ENCODE data around the gene FAM169A.
"Not testable (repeated sequence)": the region's sequence is repeated elsewhere in the genome, so short reads cannot be mapped to it uniquely, and the experiment has no call there.

The FAM169A gene

GRCh38 chr5:74877624-74878304, 11.6 kb upstream of the FAM169A start:
- TF ChIP-seq, protein P1, sequence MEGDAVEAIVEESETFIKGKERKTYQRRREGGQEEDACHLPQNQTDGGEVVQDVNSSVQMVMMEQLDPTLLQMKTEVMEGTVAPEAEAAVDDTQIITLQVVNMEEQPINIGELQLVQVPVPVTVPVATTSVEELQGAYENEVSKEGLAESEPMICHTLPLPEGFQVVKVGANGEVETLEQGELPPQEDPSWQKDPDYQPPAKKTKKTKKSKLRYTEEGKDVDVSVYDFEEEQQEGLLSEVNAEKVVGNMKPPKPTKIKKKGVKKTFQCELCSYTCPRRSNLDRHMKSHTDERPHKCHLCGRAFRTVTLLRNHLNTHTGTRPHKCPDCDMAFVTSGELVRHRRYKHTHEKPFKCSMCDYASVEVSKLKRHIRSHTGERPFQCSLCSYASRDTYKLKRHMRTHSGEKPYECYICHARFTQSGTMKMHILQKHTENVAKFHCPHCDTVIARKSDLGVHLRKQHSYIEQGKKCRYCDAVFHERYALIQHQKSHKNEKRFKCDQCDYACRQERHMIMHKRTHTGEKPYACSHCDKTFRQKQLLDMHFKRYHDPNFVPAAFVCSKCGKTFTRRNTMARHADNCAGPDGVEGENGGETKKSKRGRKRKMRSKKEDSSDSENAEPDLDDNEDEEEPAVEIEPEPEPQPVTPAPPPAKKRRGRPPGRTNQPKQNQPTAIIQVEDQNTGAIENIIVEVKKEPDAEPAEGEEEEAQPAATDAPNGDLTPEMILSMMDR (IDR thresholded peaks at IDR 0.05; ENCODE audit: low read depth, low read length): no peak
- in situ Hi-C loops (cut with HindIII; ENCODE audit: low sequenced_read_pairs): no loop called here

DNA sequence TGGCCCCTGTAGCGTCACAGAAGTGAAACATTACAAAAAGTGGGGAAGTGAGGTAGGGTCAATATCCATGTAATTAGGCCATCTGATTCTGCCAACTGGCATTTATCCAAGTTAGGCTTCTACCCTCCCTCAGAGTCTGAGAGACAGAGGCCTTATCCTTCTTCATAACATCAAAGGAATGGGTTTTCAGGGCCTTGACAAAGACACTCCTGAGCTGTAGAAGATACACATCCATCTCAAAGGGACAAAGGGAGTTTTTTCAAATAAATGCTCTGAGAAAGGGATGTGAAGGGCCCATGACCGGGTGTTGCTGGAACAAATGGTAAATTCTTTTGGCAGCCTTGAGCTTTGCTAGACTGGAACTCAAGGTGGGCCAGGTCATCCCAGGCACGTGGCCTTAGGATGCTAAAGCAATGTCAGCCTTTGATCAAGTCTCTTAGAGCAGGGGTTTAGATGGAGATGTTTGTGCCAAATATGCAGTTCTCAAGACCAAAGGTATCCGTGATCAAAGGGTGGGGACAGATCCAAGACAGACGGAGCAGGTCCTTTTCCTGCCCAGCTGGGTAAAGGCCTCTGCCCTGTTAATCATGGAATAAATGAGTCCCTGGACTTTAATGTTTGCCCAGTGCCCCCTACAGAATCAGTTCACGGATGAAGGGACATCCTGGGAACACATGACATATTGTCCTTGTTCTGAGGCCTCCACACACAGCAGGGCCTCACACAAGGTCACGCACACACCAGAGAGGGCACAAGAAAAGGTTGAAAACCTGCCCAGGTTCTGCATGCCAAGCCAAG, 10.0 kb upstream of the FAM169A start:
- TF ChIP-seq, protein P1 (IDR thresholded peaks at IDR 0.05; ENCODE audit: low read depth, low read length): no peak
- no peak overlapping the region for H3K4me3 ChIP-seq (ENCODE audit: low read depth, low read length)
- DNase-seq (ENCODE audit: low read depth, low spot score): no peak
- in situ Hi-C loops (cut with HindIII; ENCODE audit: low sequenced_read_pairs): no loop called here

More at GRCh38 chr5:74877624-74878304, 11.6 kb upstream of the FAM169A start:
- DNase-seq (ENCODE audit: low read depth, low spot score): no peak
- no peak overlapping the region for H3K4me3 ChIP-seq (ENCODE audit: low read depth, low read length)

- in situ Hi-C loops (cut with HindIII; ENCODE audit: low sequenced_read_pairs): no loop called here
- DNase-seq (ENCODE audit: low read depth, low spot score): no peak
- no peak overlapping the region for H3K4me3 ChIP-seq (ENCODE audit: low read depth, low read length)
- TF ChIP-seq, protein P1 (IDR thresholded peaks at IDR 0.05; ENCODE audit: low read depth, low read length): no peak
Measured at GRCh38 chr5:74873525-74874249, 7.5 kb upstream of the FAM169A start.

DNA sequence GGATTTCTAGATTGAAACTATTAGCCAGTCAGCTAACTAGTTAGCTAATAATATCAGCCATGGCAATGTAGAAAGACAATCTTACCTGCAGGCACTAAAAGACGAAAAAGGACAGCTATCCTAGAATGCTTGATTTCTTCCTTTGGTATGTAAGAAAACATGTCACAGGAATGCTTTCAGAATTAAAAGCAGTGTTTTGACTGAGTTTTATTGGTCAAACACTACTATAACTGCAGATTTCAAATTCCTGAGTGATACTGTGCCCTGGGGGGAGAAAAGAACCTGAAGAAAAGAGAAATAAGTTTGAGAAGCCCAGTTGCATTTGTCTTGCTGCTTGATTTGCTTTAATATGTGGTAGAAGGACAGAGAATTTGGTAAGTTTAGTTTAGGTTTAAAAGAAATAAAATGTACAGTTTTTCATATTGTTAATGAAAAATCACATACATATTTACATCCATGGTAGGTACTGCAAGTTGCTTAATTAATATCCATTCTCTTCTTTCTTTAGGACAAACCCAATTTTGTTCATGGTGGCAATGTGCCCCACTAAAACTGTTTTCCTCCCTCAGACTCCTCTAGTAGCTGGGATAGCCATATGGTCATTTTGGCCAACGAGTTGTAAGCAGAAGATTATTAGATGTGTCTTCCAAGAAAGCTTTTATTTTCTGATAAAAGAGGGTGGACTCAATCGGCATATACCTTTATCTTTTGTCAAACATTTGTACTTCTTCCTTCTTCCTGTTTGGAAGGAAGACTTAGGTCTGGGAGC, 4.3 kb upstream of the FAM169A start:
- DNase-seq (ENCODE audit: low read depth, low spot score): no peak
- in situ Hi-C loops (cut with HindIII; ENCODE audit: low sequenced_read_pairs): no loop called here
- H3K4me3 ChIP-seq (ENCODE audit: low read depth, low read length): no peak overlapping the region
- TF ChIP-seq, protein P1 (IDR thresholded peaks at IDR 0.05; ENCODE audit: low read depth, low read length): no peak

DNA sequence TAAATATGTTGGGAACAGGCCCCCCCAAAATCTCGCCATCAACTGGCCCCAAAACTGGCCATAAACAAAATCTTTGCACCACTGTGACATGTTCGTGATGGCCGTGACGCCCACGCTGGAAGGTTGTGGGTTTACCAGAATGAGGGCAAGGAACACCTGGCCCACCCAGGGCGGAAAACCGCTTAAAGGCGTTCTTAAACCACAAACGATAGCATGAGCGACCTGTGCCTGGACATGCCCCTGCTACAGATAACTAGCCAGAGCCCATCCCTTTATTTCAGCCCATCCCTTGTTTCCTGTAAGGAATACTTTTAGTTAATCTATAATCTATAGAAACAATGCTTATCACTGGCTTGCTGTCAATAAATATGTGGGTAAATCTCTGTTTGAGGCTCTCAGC, 3.2 kb upstream of the FAM169A start:
- DNase-seq (ENCODE audit: low read depth, low spot score); in situ Hi-C loops (cut with HindIII; ENCODE audit: low sequenced_read_pairs); H3K4me3 ChIP-seq (ENCODE audit: low read depth, low read length): not testable (repeated sequence)

DNA sequence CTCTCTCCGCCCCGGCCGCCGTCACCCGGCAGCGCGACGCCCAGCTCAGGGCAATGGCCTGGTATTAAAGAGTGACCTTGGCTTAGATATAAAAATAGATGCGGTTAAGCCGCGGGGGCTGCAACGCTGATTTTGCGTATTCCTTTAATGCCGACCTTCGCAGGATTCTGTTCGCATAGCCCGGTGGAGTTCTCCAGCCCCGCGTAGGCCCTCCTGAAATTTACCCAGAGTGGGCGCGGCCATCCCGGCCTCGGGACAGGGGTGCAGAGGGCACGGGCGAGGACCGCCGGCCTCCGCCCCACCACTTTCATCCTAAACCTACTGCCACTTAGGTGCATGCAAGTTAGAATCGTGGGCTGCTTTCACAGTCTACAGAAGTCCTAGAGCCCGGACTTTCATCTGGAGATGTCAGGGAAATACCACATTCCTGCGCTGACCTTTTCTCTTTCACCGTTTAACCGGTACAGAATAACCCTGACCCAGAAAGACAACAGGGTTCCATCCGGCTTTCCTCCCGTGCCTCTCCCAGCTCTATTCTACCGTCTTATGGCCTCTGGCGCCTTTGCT, 492 bp upstream of the FAM169A start:
- no peak for DNase-seq (ENCODE audit: low read depth, low spot score)
- TF ChIP-seq, protein P1 (IDR thresholded peaks at IDR 0.05; ENCODE audit: low read depth, low read length): no peak
- in situ Hi-C loops (cut with HindIII; ENCODE audit: low sequenced_read_pairs): no loop called here
- H3K4me3 ChIP-seq (ENCODE audit: low read depth, low read length): peak overlapping the region; percentile 63
